ENCODE results near the gene ALX3. TPM values are rescaled to one million over a fixed set of nuclear protein-coding genes. Genes with fewer than 3 reads are reported as not detected.

The ALX3 gene
- total RNA-seq, 1 donor from 2014 or later: not detected

DNA sequence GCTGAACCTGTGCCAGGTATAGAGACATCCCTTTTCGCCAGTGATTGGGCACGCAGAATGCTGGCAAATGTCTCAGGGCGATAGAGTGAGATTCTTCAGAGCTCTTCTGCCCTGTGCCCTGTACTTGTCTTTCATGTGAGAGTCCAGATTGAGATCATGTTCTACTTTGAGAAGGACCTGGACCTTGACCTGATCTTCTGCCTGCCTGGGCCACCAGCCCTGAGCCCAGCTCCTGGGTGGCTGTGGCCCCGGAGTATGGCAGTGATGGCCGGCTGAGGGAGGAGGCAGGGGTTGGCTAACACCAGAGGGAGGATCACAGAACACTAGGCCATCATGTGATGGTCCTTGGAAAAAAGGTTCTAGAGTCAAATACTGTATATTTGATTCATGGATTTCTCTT lies 22.2 kb downstream of the ALX3 start:
- DNase-seq (ENCODE audit: low read depth): no peak
- no peak for TF ChIP-seq CTCF (conservative IDR thresholded peaks at IDR 0.05; ENCODE audit: low read depth, low read length)
- no peak overlapping the region for H3K4me3 ChIP-seq (ENCODE audit: low read depth, low read length)

- H3K4me3 ChIP-seq (ENCODE audit: low read depth, low read length): no peak overlapping the region
- no peak for DNase-seq (ENCODE audit: low read depth)
- TF ChIP-seq CTCF (conservative IDR thresholded peaks at IDR 0.05; ENCODE audit: low read depth, low read length): peak; percentile 16
These were observed 23.0 kb downstream of the ALX3 start for GRCh38 chr1:110047463-110047862.

DNA sequence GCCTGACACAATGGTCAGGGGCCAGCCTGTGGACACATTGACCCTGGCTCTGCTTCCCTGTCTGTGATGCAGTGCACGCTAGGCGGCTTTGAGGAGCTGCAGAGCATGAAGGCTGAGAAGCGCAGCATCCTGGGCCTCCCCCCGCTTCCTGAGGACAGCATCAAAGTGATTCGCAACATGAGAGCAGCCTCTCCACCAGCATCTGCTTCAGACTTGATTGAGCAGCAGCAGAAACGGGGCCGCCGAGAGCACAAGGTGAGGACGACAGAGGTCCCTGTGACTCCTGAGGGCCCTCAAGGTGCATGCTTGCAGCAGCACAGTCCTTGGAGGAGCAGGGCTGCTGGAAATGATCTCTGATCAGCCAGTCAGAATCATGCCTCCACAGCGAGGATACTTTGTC lies 27.5 kb downstream of the ALX3 start:
- TF ChIP-seq CTCF (conservative IDR thresholded peaks at IDR 0.05; ENCODE audit: low read depth, low read length): no peak

GRCh38 chr1:110040548-110040947 lies 29.9 kb downstream of the ALX3 start:
- no peak for TF ChIP-seq CTCF (conservative IDR thresholded peaks at IDR 0.05; ENCODE audit: low read depth, low read length)
- H3K4me3 ChIP-seq (ENCODE audit: low read depth, low read length): no peak overlapping the region
- no peak for DNase-seq (ENCODE audit: low read depth)

More for the DNA sequence above, 27.5 kb downstream of the ALX3 start:
- no peak overlapping the region for H3K4me3 ChIP-seq (ENCODE audit: low read depth, low read length)
- DNase-seq (ENCODE audit: low read depth): no peak

DNA sequence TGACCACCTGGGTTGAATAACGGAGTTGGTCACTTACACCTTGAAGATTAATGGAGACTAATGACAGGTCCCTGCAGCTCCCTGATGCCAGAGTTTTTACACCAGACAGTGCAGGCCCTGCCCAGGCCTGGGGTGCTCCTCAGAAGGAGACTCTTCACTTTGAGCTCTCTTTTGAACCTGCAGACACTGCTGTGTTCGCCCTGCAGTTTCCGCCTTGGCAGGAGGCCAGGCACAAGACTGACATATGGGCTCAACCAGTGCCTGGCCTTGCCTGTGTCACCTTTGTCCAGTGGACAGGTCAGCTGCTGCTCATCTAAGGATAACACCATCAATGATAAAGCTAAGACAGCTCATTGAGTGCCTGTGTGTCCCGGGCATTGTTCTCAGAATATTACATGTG lies 30.8 kb downstream of the ALX3 start:
- no peak for DNase-seq (ENCODE audit: low read depth)
- TF ChIP-seq CTCF (conservative IDR thresholded peaks at IDR 0.05; ENCODE audit: low read depth, low read length): no peak
- no peak overlapping the region for H3K4me3 ChIP-seq (ENCODE audit: low read depth, low read length)

DNA sequence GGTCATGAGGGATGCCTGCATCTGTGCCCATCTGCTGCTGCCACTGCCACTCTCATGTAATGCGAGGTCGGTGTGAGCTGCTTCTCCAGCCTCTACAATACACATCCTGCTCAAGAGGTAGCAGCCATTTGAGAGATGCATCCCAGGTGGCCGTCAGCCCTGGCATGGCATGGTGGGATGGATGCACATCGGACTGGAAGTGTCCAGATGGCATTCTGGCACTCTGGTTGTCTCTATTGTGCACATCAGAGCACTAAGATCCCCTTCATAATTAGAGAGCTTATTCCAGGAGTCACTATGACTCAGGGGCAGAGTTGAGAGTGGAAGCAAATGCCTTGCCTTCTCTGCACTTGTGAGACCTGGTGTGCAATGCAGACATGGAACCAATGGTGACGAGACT lies 32.2 kb downstream of the ALX3 start:
- H3K4me3 ChIP-seq (ENCODE audit: low read depth, low read length): no peak overlapping the region
- TF ChIP-seq CTCF (conservative IDR thresholded peaks at IDR 0.05; ENCODE audit: low read depth, low read length): no peak
- DNase-seq (ENCODE audit: low read depth): no peak

- no peak for DNase-seq (ENCODE audit: low read depth)
- peak overlapping the region; percentile 96 for H3K4me3 ChIP-seq (ENCODE audit: low read depth, low read length)
- TF ChIP-seq CTCF (conservative IDR thresholded peaks at IDR 0.05; ENCODE audit: low read depth, low read length): no peak
These were observed 35.2 kb downstream of the ALX3 start for GRCh38 chr1:110035236-110035752.
